SK-N-SH treated with all-trans-retinoic acid at 6 μM for 48 hours (cell line): ENCODE measurements around the gene PIGM.

Experiments used
- GLIS3 ChIP-seq: fragments of 250-450 bp; sonication (Bioruptor Pico); IDR thresholded peaks from 2 replicates; pipeline ENCODE4 v1.5.0; 2020; ENCODE audit warnings: mild to moderate bottlenecking, moderate library complexity
- ZFP30 ChIP-seq: fragments of 450-650 bp; formaldehyde crosslinking; IDR thresholded peaks from 2 replicates; pipeline ENCODE4 v1.5.0; 2022; ENCODE audit warnings: mild to moderate bottlenecking, moderate library complexity

- TF ChIP-seq ZFP30 (CRISPR knock-in tag) (no peak), GLIS3 (CRISPR knock-in tag) (no peak)
Measured at GRCh38 chr1:160061369-160062229, 29.8 kb upstream of the PIGM start.
